H1 (cell line): ENCODE measurements around the gene ADD1. TPM values are rescaled to one million over a fixed set of nuclear protein-coding genes. Genes with fewer than 3 reads are reported as not detected.

ENCODE experiments used
- CTCF ChIA-PET: fragments of 300-600 bp; sonication (Branson Sonifier 250); formaldehyde crosslinking; loops from one replicate; lab custom pipeline; 2021; ENCODE audit not compliant: partially characterized antibody; lab: Charles Lee
- POLR2A ChIA-PET: fragments of 300-600 bp; sonication (Branson Sonifier 250); formaldehyde crosslinking; loops from one replicate; lab custom pipeline; 2021; ENCODE audit warnings: inconsistent platforms; ENCODE audit not compliant: partially characterized antibody; lab: Charles Lee
- DNase-seq, 2 experiments: peaks; one replicate each; pipeline versions ENCODE4 v3.0.0 to v3.0.0-alpha.2; 2010 to 2022; ENCODE audit warnings: low spot score in 2 of 2, low read depth in 1 of 2, mixed read lengths in 1 of 2
- FAIRE-seq: peaks from 2 replicates; lab custom pipeline; 2011; peaks lifted over from hg19 to GRCh38; lab: Jason Lieb, UNC
- H2AFZ ChIP-seq: 2 replicates; pipeline ENCODE4 v1.8.1; 2012; ENCODE audit warnings: low read length, inconsistent platforms
- H2AK5ac ChIP-seq: 2 replicates; pipeline ENCODE4 v1.6.1; 2013; ENCODE audit warnings: low read depth, low read length
- H2BK120ac ChIP-seq: replicated peaks from 2 replicates; pipeline ENCODE3; 2013; ENCODE audit warnings: low read depth, low read length, inconsistent platforms
- H2BK12ac ChIP-seq: 2 replicates; pipeline ENCODE4 v1.6.1; 2013; ENCODE audit warnings: low read depth, low read length
- H2BK15ac ChIP-seq: 2 replicates; pipeline ENCODE4 v1.6.1; 2013; ENCODE audit warnings: low read length
- H2BK20ac ChIP-seq: 2 replicates; pipeline ENCODE4 v1.6.1; 2013; ENCODE audit warnings: low read length
- H2BK5ac ChIP-seq: 2 replicates; pipeline ENCODE4 v1.6.1; 2013; ENCODE audit warnings: low read depth, low read length
- H3K14ac ChIP-seq: 2 replicates; pipeline ENCODE4 v1.6.1; 2013; ENCODE audit warnings: inconsistent platforms; ENCODE audit not compliant: insufficient read length
- H3K18ac ChIP-seq: 2 replicates; pipeline ENCODE4 v1.6.1; 2013; ENCODE audit warnings: low read length; ENCODE audit errors: extremely low read depth
- H3K23ac ChIP-seq: 2 replicates; pipeline ENCODE4 v1.6.1; 2013; ENCODE audit warnings: inconsistent platforms; ENCODE audit not compliant: insufficient read length
- H3K23me2 ChIP-seq: 2 replicates; pipeline ENCODE4 v1.6.1; 2013; ENCODE audit warnings: low read depth, low read length
- H3K27ac ChIP-seq: 2 replicates; pipeline ENCODE4 v1.6.1; 2011; ENCODE audit warnings: low read depth, low read length, inconsistent platforms
- H3K27me3 ChIP-seq, 4 experiments: replicated peaks in 1 of 4; 1 replicate in 1 of 4; 2 replicates in 3 of 4; pipeline versions ENCODE4 v1.6.1 to v1.8.1; 2011 to 2013; ENCODE audit warnings: low read length in 3 of 4, mild to moderate bottlenecking in 3 of 4, inconsistent platforms in 2 of 4, mixed read lengths in 2 of 4, moderate library complexity in 1 of 4; ENCODE audit not compliant: control insufficient read depth in 3 of 4, insufficient read depth in 3 of 4; ENCODE audit errors: extremely low read depth in 1 of 4
- H3K36me3 ChIP-seq, 4 experiments: 2 replicates each; pipeline versions ENCODE4 v1.6.1 to v1.8.1; 2011 to 2013; ENCODE audit warnings: mild to moderate bottlenecking in 4 of 4, low read length in 3 of 4, moderate library complexity in 2 of 4, control low read depth in 1 of 4, inconsistent platforms in 1 of 4; ENCODE audit not compliant: insufficient read depth in 4 of 4, control insufficient read depth in 2 of 4
- H3K4ac ChIP-seq: replicated peaks from 2 replicates; pipeline ENCODE3; 2013; ENCODE audit warnings: low read length, low read depth, mixed read lengths, inconsistent platforms; ENCODE audit not compliant: insufficient read length
- H3K4me1 ChIP-seq, 4 experiments: replicated peaks in 1 of 4; 1 replicate in 1 of 4; 2 replicates in 3 of 4; pipeline versions ENCODE4 v1.6.1 to v1.8.1; 2011 to 2013; ENCODE audit warnings: low read length in 3 of 4, inconsistent platforms in 2 of 4, mixed read lengths in 1 of 4; ENCODE audit not compliant: insufficient read depth in 4 of 4, control insufficient read depth in 3 of 4
- H3K4me2 ChIP-seq, 2 experiments: 2 replicates each; pipeline versions ENCODE4 v1.6.1 to v1.8.1; 2011 to 2013; ENCODE audit warnings: low read depth in 2 of 2, low read length in 2 of 2, control low read depth in 1 of 2, inconsistent platforms in 1 of 2, mild to moderate bottlenecking in 1 of 2; ENCODE audit not compliant: insufficient read depth in 1 of 2
- H3K4me3 ChIP-seq, 4 experiments: fragments of 200-600, 300-600 bp in 1 of 4; sonication (generic), shearing (Covaris generic), sonication (Bioruptor Twin) in 1 of 4; 2 replicates each; pipeline versions ENCODE4 v1.5.1 to v1.8.1; 2011 to 2016; ENCODE audit warnings: low read length in 4 of 4, low read depth in 3 of 4, control low read depth in 2 of 4, inconsistent platforms in 2 of 4, mild to moderate bottlenecking in 2 of 4, mixed read lengths in 1 of 4, moderate library complexity in 1 of 4; ENCODE audit not compliant: insufficient read depth in 2 of 4; ENCODE audit errors: extremely low read depth in 1 of 4
- H3K56ac ChIP-seq: replicated peaks from 2 replicates; pipeline ENCODE3; 2013; ENCODE audit warnings: low read depth, mild to moderate bottlenecking, mixed read lengths, low read length, inconsistent platforms; ENCODE audit not compliant: insufficient read length
- H3K79me1 ChIP-seq: 2 replicates; pipeline ENCODE4 v1.6.1; 2013; ENCODE audit warnings: low read depth, low read length, control low read depth
- H3K79me2 ChIP-seq, 2 experiments: 2 replicates each; pipeline versions ENCODE4 v1.6.1 to v1.8.1; 2012 to 2013; ENCODE audit warnings: low read length in 2 of 2, mild to moderate bottlenecking in 2 of 2, inconsistent platforms in 1 of 2; ENCODE audit not compliant: insufficient read depth in 2 of 2, control insufficient read depth in 1 of 2
- H3K9ac ChIP-seq, 4 experiments: replicated peaks in 1 of 4; 1 replicate in 1 of 4; 2 replicates in 3 of 4; pipeline versions ENCODE4 v1.6.1 to v1.8.1; 2011 to 2013; ENCODE audit warnings: low read depth in 3 of 4, low read length in 3 of 4, control low read depth in 2 of 4, mild to moderate bottlenecking in 2 of 4, moderate library complexity in 2 of 4, inconsistent platforms in 1 of 4; ENCODE audit errors: extremely low read depth in 1 of 4
- H3K9me3 ChIP-seq, 2 experiments: 2 replicates each; pipeline versions ENCODE4 v1.6.1 to v1.8.1; 2012 to 2013; ENCODE audit warnings: mild to moderate bottlenecking in 2 of 2, moderate library complexity in 2 of 2, control low read depth in 1 of 2, inconsistent platforms in 1 of 2, low read depth in 1 of 2, low read length in 1 of 2, mixed read lengths in 1 of 2; ENCODE audit not compliant: insufficient read depth in 2 of 2
- H4K20me1 ChIP-seq, 2 experiments: replicated peaks in 1 of 2; 2 replicates each; pipeline versions ENCODE3 to v1.8.1; 2011 to 2013; ENCODE audit warnings: inconsistent platforms in 2 of 2, low read length in 2 of 2, mild to moderate bottlenecking in 1 of 2; ENCODE audit not compliant: insufficient read depth in 2 of 2, control insufficient read depth in 1 of 2
- H4K5ac ChIP-seq: 2 replicates; pipeline ENCODE4 v1.6.1; 2013; ENCODE audit warnings: low read length, low read depth, mixed read lengths, inconsistent platforms; ENCODE audit not compliant: insufficient read length
- H4K8ac ChIP-seq: 2 replicates; pipeline ENCODE4 v1.8.0; 2013; ENCODE audit warnings: mild to moderate bottlenecking, moderate library complexity, low read length, inconsistent platforms; ENCODE audit not compliant: insufficient read depth; ENCODE audit errors: extremely low read depth
- H4K91ac ChIP-seq: replicated peaks from 2 replicates; pipeline ENCODE3; 2013; ENCODE audit warnings: low read length, mixed read lengths, inconsistent platforms; ENCODE audit not compliant: insufficient read length
- BCL11A ChIP-seq, 2 experiments: IDR thresholded peaks; one replicate each; pipeline ENCODE4 v1.6.1; 2011; ENCODE audit warnings: low read depth in 2 of 2, low read length in 2 of 2, mild to moderate bottlenecking in 2 of 2
- BRCA1 ChIP-seq: IDR thresholded peaks from 2 replicates; pipeline ENCODE4 v1.6.1; 2012; ENCODE audit warnings: low read depth, low read length, improper control_type of control experiment
- GTF2F1 ChIP-seq: IDR thresholded peaks from 2 replicates; pipeline ENCODE4 v1.6.1; 2012; ENCODE audit warnings: low read depth, low read length, improper control_type of control experiment, borderline replicate concordance
- KDM1A ChIP-seq: fragments of 200-600, 300-600 bp; sonication (generic); IDR thresholded peaks from 2 replicates; pipeline ENCODE4 v1.7.1; 2016; ENCODE audit warnings: mild to moderate bottlenecking, low read length, borderline replicate concordance
- POU5F1 ChIP-seq: IDR thresholded peaks from 2 replicates; pipeline ENCODE4 v1.6.1; 2011; ENCODE audit warnings: low read depth, mild to moderate bottlenecking, low read length, moderate library complexity
- SAP30 ChIP-seq: fragments of 300-600 bp; sonication (generic); IDR thresholded peaks from 2 replicates; pipeline ENCODE4 v1.7.1; 2012; ENCODE audit warnings: low read length, moderate library complexity, mild to moderate bottlenecking, inconsistent platforms; ENCODE audit not compliant: insufficient read depth, insufficient replicate concordance
- SIRT6 ChIP-seq: IDR thresholded peaks from one replicate; pipeline ENCODE4 v1.7.1; 2012; ENCODE audit warnings: low read length, inconsistent platforms
- SIX5 ChIP-seq: IDR thresholded peaks from 2 replicates; pipeline ENCODE4 v1.6.1; 2011; ENCODE audit warnings: mild to moderate bottlenecking, low read depth, low read length
- WGBS, 2 experiments: shearing (Covaris generic) in 1 of 2; methylation state at CpG; one replicate each; pipeline versions ENCODE4 v1.1.6 to v1.1.7; 2013 to 2015; ENCODE audit warnings: low lambda C conversion rate in 2 of 2, mixed read lengths in 2 of 2, inconsistent platforms in 1 of 2, low coverage in 1 of 2, missing lambda C conversion rate in 1 of 2; ENCODE audit not compliant: insufficient replicate concordance in 2 of 2, insufficient coverage in 1 of 2, insufficient read length in 1 of 2; ENCODE audit errors: extremely low coverage in 1 of 2, missing lambda C conversion rate in 1 of 2; 5-methylcytosine and 5-hydroxymethylcytosine counted together
- polyA plus RNA-seq, 7 experiments: library from polyadenylated mRNA; depleted of rRNA in 3 of 7; stranded (reverse) in 5 of 7; unstranded in 2 of 7; fragments of >200 nt in 5 of 7; fragments of 200-250 nt in 2 of 7; gene quantifications; 1 replicate in 5 of 7; 2 replicates in 1 of 7; 4 replicates in 1 of 7; pipeline versions ENCODE4 v1.2.1 to v1.2.3, GENCODE V29; 2011 to 2013; ENCODE audit warnings: missing spikeins in 2 of 7, mixed read lengths in 2 of 7
- total RNA-seq: library from RNA; stranded (reverse); fragmentation: NEBNext Ultra II Directional; extraction: Animal tissue kit (Norgen Biotek cat#: 25700); gene quantifications from 2 replicates; pipeline ENCODE4 v1.2.1, GENCODE V29; 2021
- TF ChIP-seq, protein P1 (sequence below): IDR thresholded peaks from 2 replicates; pipeline ENCODE4 v1.6.1; 2011; ENCODE audit warnings: low read length, improper control_type of control experiment
- TF ChIP-seq, protein P2 (sequence below), 3 experiments: IDR thresholded peaks; 1 replicate in 2 of 3; 2 replicates in 1 of 3; pipeline versions ENCODE4 v1.5.1 to v1.6.1; 2011; ENCODE audit warnings: low read length in 3 of 3, mild to moderate bottlenecking in 3 of 3, inconsistent platforms in 2 of 3, low read depth in 1 of 3, moderate library complexity in 1 of 3; ENCODE audit not compliant: insufficient read depth in 1 of 3; ENCODE audit errors: control extremely low read depth in 1 of 3

Gene ADD1
- total and polyA plus RNA-seq, 2 of the 8 experiments (the other 6 are each of a cell fraction or from before 2014, with no cell fraction given) = 113 to 143 TPM

DNA sequence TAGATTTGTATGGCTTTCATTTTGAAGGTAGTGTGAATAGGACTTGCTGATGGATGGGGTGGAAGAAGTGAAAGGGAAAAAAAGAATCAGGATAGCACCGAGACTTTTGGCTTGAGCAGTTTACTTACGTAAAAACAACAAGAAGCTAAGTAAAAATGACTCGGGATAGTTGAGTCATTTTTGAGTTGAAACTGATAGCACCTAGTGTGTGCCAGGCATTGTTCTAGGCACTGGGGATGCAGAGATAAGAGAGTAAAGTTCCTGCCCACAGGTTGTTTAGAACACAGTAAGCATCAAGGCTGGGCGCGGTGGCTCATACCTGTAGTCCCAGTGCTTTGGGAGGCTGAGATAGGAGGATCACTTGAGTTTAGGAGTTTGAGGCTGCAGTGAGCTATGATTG lies 34.7 kb downstream of the ADD1 start:
- POLR2A ChIA-PET = interaction anchor here (2.0 kb wide), 1 partner anchor 16 kb away, joined by 4 read pairs; no protein-coding TSS in a partner anchor
- peaks cover 0 to 23% of the 10 kb centered on the region in 2 experiments; a peak in 2 of 4 replicates for H3K79me2 ChIP-seq
- TF ChIP-seq KDM1A (no peak), BRCA1 (no peak), POU5F1 (no peak), SAP30 (no peak), SIRT6 (no peak), GTF2F1 (no peak), SIX5 (no peak), BCL11A (IDR thresholded peaks at IDR 0.05; ENCODE audit: low read depth in 2 of 2, low read length in 2 of 2) (no peak)
- TF ChIP-seq, protein P1, sequence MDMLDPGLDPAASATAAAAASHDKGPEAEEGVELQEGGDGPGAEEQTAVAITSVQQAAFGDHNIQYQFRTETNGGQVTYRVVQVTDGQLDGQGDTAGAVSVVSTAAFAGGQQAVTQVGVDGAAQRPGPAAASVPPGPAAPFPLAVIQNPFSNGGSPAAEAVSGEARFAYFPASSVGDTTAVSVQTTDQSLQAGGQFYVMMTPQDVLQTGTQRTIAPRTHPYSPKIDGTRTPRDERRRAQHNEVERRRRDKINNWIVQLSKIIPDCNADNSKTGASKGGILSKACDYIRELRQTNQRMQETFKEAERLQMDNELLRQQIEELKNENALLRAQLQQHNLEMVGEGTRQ = no peak
- TF ChIP-seq, protein P2, sequence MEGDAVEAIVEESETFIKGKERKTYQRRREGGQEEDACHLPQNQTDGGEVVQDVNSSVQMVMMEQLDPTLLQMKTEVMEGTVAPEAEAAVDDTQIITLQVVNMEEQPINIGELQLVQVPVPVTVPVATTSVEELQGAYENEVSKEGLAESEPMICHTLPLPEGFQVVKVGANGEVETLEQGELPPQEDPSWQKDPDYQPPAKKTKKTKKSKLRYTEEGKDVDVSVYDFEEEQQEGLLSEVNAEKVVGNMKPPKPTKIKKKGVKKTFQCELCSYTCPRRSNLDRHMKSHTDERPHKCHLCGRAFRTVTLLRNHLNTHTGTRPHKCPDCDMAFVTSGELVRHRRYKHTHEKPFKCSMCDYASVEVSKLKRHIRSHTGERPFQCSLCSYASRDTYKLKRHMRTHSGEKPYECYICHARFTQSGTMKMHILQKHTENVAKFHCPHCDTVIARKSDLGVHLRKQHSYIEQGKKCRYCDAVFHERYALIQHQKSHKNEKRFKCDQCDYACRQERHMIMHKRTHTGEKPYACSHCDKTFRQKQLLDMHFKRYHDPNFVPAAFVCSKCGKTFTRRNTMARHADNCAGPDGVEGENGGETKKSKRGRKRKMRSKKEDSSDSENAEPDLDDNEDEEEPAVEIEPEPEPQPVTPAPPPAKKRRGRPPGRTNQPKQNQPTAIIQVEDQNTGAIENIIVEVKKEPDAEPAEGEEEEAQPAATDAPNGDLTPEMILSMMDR (IDR thresholded peaks at IDR 0.05; ENCODE audit: control extremely low read depth in 1 of 3, insufficient read depth in 1 of 3, low read depth in 1 of 3, low read length in 3 of 3) = no peak

More for the DNA sequence above, 34.7 kb downstream of the ADD1 start:
- no peaks in the 10 kb centered on the region for H3K27me3 ChIP-seq
- no peak overlapping the region for H2AFZ ChIP-seq
- no peak overlapping the region for H3K9ac ChIP-seq
- H2BK5ac ChIP-seq = no peak overlapping the region
- H3K4me1 ChIP-seq = peaks cover 0 to 5% (median 2%) of the 10 kb centered on the region in 4 experiments; a peak in 4 of 7 replicates
- CTCF ChIA-PET = interaction anchor here (1.5 to 1.6 kb wide), 2 partner anchors 11 to 153 kb away, joined by 3 to 7 read pairs; no protein-coding TSS in a partner anchor
- no peak for DNase-seq
- no peak overlapping the region for H3K27ac ChIP-seq
- H4K91ac ChIP-seq = no peak overlapping the region
- H2BK15ac ChIP-seq = no peak overlapping the region
- H3K18ac ChIP-seq = no peak overlapping the region
- H3K4me3 ChIP-seq = no peak overlapping the region
- no peak overlapping the region for H2BK120ac ChIP-seq
- no peaks in the 10 kb centered on the region for H3K9me3 ChIP-seq
- H4K20me1 ChIP-seq = peaks cover 0 to 4% of the 10 kb centered on the region in 2 experiments
- H4K5ac ChIP-seq = no peak overlapping the region
- no peak overlapping the region for H2AK5ac ChIP-seq
- H3K4ac ChIP-seq = no peak overlapping the region
- no peak overlapping the region for H3K56ac ChIP-seq
- no peak overlapping the region for H3K23ac ChIP-seq
- no peaks in the 10 kb centered on the region; the same call in none of the 2 replicates for H3K79me1 ChIP-seq
- H2BK20ac ChIP-seq = no peak overlapping the region
- no peak overlapping the region for H3K14ac ChIP-seq
- no peak overlapping the region for H2BK12ac ChIP-seq
- H3K36me3 ChIP-seq = peaks cover 0 to 22% (median 2%) of the 10 kb centered on the region in 4 experiments; a peak in 3 of 8 replicates
- no peak overlapping the region for H4K8ac ChIP-seq
- 92% methylated on average over 5 of the region's 5 CpGs; no CpG with 5 or more reads in 1 of the 2 experiments for WGBS, 2 experiments
- no peaks in the 10 kb centered on the region for H3K23me2 ChIP-seq
- H3K4me2 ChIP-seq = no peak overlapping the region
- FAIRE-seq = no peak
